Mucosa of rectum (tissue), 2 donors: ENCODE measurements around the gene GPR155.

Source experiments
- H3K27ac ChIP-seq, 2 donors: one replicate each; pipeline ENCODE4 v1.7.0; 2013; ENCODE audit warnings: inconsistent platforms in 2 of 2, low read depth in 2 of 2, low read length in 2 of 2
- H3K27me3 ChIP-seq, 2 donors: one replicate each; pipeline ENCODE4 v1.7.0; 2013; ENCODE audit warnings: low read length in 2 of 2; ENCODE audit not compliant: control insufficient read depth in 2 of 2, insufficient read depth in 2 of 2
- H3K36me3 ChIP-seq, 2 donors: one replicate each; pipeline ENCODE4 v1.7.0; 2013; ENCODE audit warnings: low read length in 2 of 2; ENCODE audit not compliant: control insufficient read depth in 2 of 2, insufficient read depth in 2 of 2
- H3K4me1 ChIP-seq, 2 donors: one replicate each; pipeline ENCODE4 v1.7.0; 2013; ENCODE audit warnings: low read length in 2 of 2, mild to moderate bottlenecking in 1 of 2; ENCODE audit not compliant: control insufficient read depth in 2 of 2, insufficient read depth in 2 of 2
- H3K4me3 ChIP-seq, 2 donors: one replicate each; pipeline ENCODE4 v1.7.0; 2013; ENCODE audit warnings: low read length in 2 of 2
- H3K9ac ChIP-seq, 2 donors: one replicate each; pipeline ENCODE4 v1.7.0; 2013; ENCODE audit warnings: low read length in 2 of 2, low read depth in 1 of 2, mild to moderate bottlenecking in 1 of 2
- H3K9me3 ChIP-seq, 2 donors: one replicate each; pipeline ENCODE4 v1.7.0; 2013; ENCODE audit warnings: low read length in 2 of 2; ENCODE audit not compliant: control insufficient read depth in 2 of 2
- donor health status: healthy.
- donor health status: Normal muscosa, but diverticular disease.

Gene GPR155

GRCh38 chr2:174383796-174384195 lies 103.0 kb downstream of the GPR155 start:
- Histone ChIP-seq H3K27me3 (no peaks in the 10 kb centered on the region), H3K4me1 (no peaks in the 10 kb centered on the region), H3K36me3 (peaks cover 22 to 39% of the 10 kb centered on the region in 2 donors), H3K27ac (no peak overlapping the region), H3K9ac (no peak overlapping the region), H3K9me3 (no peaks in the 10 kb centered on the region), H3K4me3 (no peak overlapping the region)
